CD4-positive, alpha-beta T cell treated with Interleukin-2 at 100 ng/mL for 4 hours (primary cell): ENCODE data around the gene CAMK2D.

Source experiments
- DNase-seq: peaks from one replicate; pipeline ENCODE4 v3.0.0-alpha.2; 2020; ENCODE audit warnings: low spot score

The CAMK2D gene

GRCh38 chr4:113637823-113638561 is 123.5 kb downstream of the CAMK2D start:
- DNase-seq: no peak

- no peak for DNase-seq
These were observed 124.2 kb downstream of the CAMK2D start for GRCh38 chr4:113637363-113637762.

- DNase-seq: peak; percentile 70
These were observed 124.7 kb downstream of the CAMK2D start for GRCh38 chr4:113636877-113637276.

- DNase-seq: peak; percentile 51
These were observed 125.1 kb downstream of the CAMK2D start for GRCh38 chr4:113636438-113636818.

- DNase-seq: no peak
These were observed 125.7 kb downstream of the CAMK2D start for GRCh38 chr4:113635739-113636437.

- no peak for DNase-seq
These were observed 127.2 kb downstream of the CAMK2D start for GRCh38 chr4:113634081-113634969.

GRCh38 chr4:113633467-113633866 is 128.1 kb downstream of the CAMK2D start:
- no peak for DNase-seq

GRCh38 chr4:113628711-113629110 is 132.8 kb downstream of the CAMK2D start:
- DNase-seq: no peak

GRCh38 chr4:113627321-113627720 is 134.2 kb downstream of the CAMK2D start:
- no peak for DNase-seq

GRCh38 chr4:113625902-113626301 is 135.6 kb downstream of the CAMK2D start:
- no peak for DNase-seq

GRCh38 chr4:113623274-113623894 is 138.2 kb downstream of the CAMK2D start:
- DNase-seq: no peak

- no peak for DNase-seq
These were observed 139.9 kb downstream of the CAMK2D start for GRCh38 chr4:113621633-113622032.

GRCh38 chr4:113620032-113620431 is 141.5 kb downstream of the CAMK2D start:
- no peak for DNase-seq

- DNase-seq: no peak
These were observed 142.0 kb downstream of the CAMK2D start for GRCh38 chr4:113619526-113619925.

- no peak for DNase-seq
These were observed 143.3 kb downstream of the CAMK2D start for GRCh38 chr4:113618205-113618604.

- no peak for DNase-seq
These were observed 144.3 kb downstream of the CAMK2D start for GRCh38 chr4:113617195-113617594.

- no peak for DNase-seq
These were observed 145.1 kb downstream of the CAMK2D start for GRCh38 chr4:113616443-113616842.

- no peak for DNase-seq
These were observed 147.1 kb downstream of the CAMK2D start for GRCh38 chr4:113614414-113614813.

- DNase-seq: no peak
These were observed 148.0 kb downstream of the CAMK2D start for GRCh38 chr4:113613503-113613902.

- no peak for DNase-seq
These were observed 151.0 kb downstream of the CAMK2D start for GRCh38 chr4:113610537-113610936.

GRCh38 chr4:113607998-113608397 is 153.5 kb downstream of the CAMK2D start:
- no peak for DNase-seq

- no peak for DNase-seq
These were observed 154.3 kb downstream of the CAMK2D start for GRCh38 chr4:113607147-113607720.
